Fibroblast of skin of right quadriceps (primary cell): Measurements from ENCODE around the gene WDR7.
A peak's percentile ranks its signal among the peaks of the same experiment; 100 is the strongest.

Experiments
- DNase-seq: peaks from one replicate; pipeline ENCODE4 v3.0.0-alpha.2; 2013

Gene WDR7

DNA sequence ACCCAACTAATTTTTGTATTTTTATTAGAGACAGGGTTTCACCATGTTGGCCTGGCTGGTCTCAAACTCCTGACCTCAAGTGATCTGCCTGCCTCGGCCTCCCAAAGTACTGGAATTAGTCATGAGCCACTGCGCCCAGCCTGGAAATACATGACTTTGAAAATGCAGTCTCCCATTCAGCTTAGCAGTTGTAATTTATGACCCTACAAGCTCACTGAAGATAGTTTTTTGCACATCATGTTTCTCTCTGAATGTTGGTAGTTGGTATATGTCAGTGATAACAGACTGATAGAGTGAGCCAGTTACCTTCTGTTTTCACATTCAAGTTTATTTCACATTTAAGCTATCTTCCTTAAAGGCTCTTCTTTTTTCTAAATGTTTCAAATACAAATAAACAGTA, 7.1 kb downstream of the WDR7 start:
- no peak for DNase-seq

DNA sequence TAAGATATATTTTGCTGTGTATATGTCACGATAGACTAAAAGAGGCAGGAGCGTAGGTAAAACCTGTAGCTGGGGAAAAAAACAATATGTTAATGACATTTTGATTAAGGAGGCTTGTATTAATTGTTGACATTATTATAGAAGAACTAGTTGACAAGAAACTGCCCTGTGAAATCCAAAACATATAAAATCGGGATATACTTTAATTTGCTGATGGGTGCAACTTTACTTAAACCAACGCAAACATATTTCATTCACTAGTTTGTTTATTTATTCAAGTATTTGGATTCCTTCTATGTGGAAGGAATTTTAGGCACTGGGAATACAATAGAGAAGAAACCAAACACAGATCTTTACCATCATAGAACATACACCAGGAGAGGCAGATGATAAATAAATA, 8.0 kb downstream of the WDR7 start:
- DNase-seq, result no peak

- DNase-seq, result no peak
Measured at GRCh38 chr18:56660655-56661054, 9.5 kb downstream of the WDR7 start.

GRCh38 chr18:56661360-56662062, 10.4 kb downstream of the WDR7 start:
- no peak for DNase-seq

GRCh38 chr18:56662063-56662408, 10.9 kb downstream of the WDR7 start:
- DNase-seq, result no peak

DNA sequence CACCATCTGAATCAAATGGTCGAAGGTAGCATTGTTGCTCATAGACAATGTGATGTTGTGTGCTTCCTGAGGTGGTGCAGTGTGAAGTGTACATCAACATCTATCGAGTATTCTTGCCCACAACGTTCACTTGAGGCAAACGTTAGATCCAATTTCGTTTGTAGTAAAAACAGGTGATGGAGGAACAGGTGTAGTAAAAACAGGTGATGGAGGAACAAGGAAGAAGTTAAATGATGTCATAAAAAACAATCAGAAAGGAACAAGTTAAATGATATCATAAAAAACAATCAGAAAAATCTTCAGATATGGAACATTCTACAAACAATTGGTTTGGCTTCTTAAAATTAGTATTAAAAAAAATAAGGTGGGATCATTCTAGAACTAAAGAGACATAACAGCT, 11.3 kb downstream of the WDR7 start:
- no peak for DNase-seq

DNA sequence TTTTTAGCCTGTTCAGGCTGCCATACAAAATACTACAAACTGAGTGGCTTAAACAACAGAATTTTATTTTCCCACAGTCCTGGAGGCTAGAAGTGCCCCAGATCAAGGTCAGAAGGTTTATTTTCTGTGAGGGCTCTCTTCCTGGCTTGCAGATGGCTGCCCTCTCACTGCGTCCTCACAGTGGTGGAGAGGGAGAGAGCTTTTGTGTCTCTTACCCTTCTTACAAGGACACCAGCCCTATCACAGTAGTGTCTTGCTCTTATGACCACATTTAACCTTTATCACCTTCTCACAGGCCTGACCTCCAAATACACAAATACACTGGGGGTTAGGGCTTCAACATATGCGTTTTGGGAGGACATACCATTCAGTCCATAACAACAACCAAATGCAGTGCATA, 11.7 kb downstream of the WDR7 start:
- no peak for DNase-seq

DNA sequence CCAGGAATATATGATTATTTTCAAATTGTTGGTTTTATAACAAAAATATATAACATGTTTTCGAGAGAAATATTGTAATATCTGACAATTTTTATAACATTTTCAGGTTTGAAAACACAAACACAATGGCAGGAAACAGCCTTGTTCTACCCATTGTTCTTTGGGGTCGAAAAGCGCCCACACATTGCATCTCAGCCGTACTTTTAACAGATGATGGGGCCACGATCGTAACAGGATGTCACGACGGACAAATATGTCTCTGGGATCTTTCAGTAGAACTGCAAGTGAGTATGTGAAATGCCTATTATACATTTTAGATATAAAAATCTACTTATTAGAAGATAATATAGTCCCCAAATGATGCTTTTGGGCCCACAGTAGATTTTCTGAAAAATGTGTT, 21.2 kb downstream of the WDR7 start:
- no peak for DNase-seq

GRCh38 chr18:56672981-56673380, 21.8 kb downstream of the WDR7 start:
- no peak for DNase-seq

DNA sequence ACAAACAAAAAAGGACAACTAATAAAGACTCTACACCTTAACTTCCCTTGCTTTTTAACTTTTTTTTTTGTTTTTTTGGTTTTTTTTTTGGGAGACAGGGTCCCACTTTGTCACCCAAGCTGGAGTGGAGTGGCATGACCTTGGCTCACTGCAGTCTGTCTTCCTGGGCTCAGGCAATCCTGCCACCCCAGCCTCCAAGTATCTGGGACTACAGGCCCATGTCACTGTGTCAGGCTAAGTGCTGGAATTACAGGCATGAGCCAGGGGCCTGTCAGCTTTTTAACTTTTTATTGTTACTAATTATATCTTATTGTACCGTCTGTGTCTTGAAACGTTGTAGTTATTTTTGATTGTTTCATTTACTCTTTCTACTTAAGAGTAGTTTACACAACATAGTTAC, 25.5 kb downstream of the WDR7 start:
- DNase-seq, result no peak

DNA sequence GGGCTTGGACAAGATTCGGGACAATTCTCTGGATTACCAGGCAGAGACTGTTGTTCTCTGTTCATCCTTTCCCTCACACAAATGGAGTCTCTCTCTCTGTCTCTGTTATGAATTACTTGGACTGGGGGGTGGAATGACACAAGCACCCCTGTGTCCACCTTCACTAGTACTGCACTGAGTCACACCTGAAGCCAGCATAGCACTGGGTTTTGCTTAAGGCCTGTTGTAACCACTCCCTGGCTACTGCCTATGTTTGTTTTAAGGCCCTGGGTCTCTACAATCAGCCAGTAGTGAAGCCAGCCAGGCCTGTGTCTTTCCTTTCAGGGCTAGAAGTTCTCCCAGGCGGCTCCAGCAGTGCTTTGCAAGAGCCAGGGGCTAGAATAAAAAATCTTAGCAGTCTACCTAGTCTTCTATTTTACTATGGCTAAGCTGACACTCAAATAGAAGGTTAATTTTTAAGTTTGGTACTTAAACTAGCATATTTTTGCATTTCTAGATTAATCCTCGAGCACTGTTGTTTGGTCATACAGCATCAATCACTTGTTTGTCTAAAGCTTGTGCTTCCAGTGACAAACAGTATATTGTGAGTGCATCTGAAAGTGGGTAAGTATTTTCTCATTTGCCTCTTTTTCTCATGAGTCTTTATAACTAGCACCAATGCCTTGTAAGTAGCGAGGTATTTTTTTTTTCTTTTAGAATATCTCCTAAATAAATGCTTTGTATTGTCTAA, 27.8 kb downstream of the WDR7 start:
- DNase-seq, result no peak

GRCh38 chr18:56684277-56684676, 33.1 kb downstream of the WDR7 start:
- no peak for DNase-seq

DNA sequence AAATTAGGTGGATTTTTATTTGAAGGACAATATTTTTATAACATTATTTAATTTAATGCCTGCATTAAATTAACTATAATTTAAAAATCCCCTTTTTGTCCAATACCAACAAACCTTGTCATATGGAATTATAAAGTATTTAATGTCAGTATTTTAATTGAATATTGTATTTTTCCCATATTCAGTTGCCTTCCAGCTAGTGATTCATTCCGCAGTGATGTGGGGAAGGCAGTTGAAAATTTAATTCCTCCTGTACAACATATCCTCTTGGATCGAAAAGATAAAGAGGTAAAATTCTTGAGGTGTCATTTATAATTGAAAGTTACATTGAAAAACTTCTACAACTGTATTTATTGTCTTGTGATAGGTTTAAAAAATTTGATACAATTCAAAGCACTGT, 40.4 kb downstream of the WDR7 start:
- no peak for DNase-seq

DNA sequence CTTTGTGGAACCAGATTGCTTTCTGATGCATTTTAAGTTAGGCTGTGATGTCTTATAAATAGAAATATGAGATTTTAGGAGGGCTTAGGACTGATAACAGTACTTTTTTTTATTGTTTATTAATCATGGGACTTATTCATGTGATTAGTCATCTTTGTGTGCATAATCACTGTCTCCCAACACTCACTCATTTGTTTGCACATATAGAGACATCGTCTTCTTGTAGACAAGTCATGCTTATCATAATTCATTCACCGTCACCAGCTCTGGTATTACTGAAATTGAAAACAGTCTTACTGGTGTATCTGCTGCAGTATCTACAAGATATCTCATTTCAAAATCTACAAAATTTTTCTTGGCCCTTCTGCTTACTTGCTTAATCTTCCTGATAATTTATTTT, 45.8 kb downstream of the WDR7 start:
- DNase-seq, result peak; percentile 30

- DNase-seq, result peak; percentile 33
Measured at GRCh38 chr18:56702946-56703345, 51.8 kb downstream of the WDR7 start.

- peak; percentile 84 for DNase-seq
Measured at GRCh38 chr18:56709463-56709862, 58.3 kb downstream of the WDR7 start.

GRCh38 chr18:56711708-56712445, 60.7 kb downstream of the WDR7 start:
- DNase-seq, result peak; percentile 56

DNA sequence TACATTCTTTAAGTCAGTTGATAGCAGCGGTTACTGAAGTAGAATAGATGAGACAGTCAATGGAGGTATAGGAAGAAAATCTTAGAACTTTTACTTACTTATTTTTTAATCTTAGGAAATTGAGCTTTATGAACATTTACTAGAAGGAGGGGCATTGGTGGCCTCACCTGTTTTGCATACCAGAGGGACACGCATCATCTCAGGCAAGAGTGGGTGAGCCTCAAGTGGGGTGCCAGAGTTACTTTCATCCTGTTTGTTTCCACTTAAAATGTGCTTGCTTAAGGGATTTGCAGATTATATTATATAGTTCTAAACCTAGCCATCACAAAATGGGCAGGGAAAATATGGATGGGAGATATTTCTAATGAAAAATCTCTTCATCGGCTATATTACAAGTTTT, 61.6 kb downstream of the WDR7 start:
- no peak for DNase-seq

DNA sequence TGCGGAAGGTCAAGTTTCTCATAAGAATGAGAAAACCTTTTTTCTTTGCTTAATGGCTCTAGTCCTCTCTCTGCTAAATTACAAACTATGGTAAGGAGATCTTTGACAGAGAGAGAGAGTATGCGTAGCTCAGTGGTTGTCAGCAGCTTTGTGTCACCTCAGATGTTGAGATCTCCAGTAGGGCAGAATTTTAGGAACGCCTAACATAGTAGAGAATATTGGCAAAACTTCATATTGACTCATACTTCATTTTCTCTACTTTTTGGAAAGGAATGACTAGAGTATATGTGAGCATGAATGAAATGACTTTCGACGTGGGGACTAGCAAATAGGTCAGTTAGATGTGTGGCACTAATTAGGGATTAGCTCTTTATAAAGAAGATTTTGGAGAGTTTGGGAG, 64.0 kb downstream of the WDR7 start:
- peak; percentile 67 for DNase-seq

- DNase-seq, result peak; percentile 4
Measured at GRCh38 chr18:56716692-56717146, 65.6 kb downstream of the WDR7 start.

GRCh38 chr18:56721031-56721430, 69.9 kb downstream of the WDR7 start:
- no peak for DNase-seq

DNA sequence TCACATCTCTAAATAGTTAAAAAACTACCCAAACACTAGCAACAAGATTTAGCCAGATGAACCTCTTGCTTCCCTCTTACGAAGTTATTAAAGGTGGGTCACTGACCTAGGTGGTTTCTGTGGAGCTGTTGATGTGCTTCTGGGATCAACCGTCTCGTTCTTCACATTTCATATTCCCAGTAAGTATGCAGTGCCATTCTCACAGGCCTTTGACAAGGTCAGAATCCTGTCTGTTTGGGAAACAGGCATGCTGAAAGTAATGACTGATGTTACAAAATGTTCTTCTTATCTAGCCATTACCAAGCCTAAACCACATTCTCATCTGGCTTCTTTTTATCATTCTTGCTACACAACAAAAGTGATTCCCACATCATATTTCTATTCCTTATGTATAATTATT, 70.3 kb downstream of the WDR7 start:
- DNase-seq, result no peak

DNA sequence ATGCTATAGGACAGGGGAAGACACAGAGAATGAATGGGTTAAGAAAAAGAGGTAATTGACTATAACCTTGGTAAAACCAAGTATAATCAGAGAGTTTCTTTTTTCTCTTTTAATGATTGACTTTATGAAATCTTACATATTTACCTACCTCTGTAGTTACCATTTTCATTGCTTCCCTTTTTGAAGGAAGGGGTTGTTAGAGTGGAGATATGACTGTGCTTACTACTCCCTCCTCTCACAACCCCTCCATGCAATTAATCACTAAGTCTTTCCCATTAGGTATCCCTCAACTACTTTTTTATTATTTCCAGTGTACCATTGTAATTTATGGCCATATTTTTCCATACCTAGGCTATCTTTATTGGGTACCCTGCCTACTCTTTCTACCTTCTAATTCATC, 71.4 kb downstream of the WDR7 start:
- DNase-seq, result no peak

DNA sequence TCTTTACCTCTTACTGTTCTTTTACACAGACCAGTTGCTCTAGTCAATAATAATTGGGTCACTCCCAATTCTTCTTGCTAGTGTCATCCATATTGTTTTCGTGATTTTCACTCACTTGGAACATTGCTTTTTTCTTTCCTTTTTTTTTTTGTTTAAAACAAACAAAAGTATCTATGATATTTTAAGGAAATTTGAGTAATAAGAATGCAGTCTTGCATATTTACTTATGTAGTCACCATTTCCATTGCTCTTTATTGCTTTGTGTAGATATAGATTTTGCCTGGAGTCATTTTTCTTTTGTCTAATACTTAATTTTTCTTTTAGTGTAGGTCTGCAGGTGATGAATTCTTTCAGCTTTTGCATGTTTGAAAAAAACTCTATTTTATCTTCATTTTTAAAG, 71.9 kb downstream of the WDR7 start:
- DNase-seq, result no peak
